Measurements from ENCODE around the gene F10.

GRCh38 chr13:113158946-113159345, 36.3 kb downstream of the F10 start:
- no peak for TF ChIP-seq CTCF (conservative IDR thresholded peaks at IDR 0.05 in 1 of 2, IDR thresholded peaks at IDR 0.05 in 1 of 2; ENCODE audit: extremely low read depth in 1 of 2, insufficient read depth in 1 of 2, low read depth in 1 of 2, low read length in 2 of 2)
- TF ChIP-seq EZH2 (IDR thresholded peaks at IDR 0.05; ENCODE audit: borderline replicate concordance, low read length), result no peak
